GM18907 (cell line): ENCODE results near the gene MPV17L.
"Not testable (repeated sequence)": the region's sequence is repeated elsewhere in the genome, so short reads cannot be mapped to it uniquely, and the experiment has no call there.

Experiments used
- ATAC-seq: cut with Tn5 transposase; IDR thresholded peaks from one replicate; pipeline ENCODE4 v1.9.1; 2021; ENCODE audit warnings: mild to moderate bottlenecking, moderate library complexity; ENCODE audit not compliant: unreplicated experiment

MPV17L gene

GRCh38 chr16:15395631-15396508 is at the start of gene MPV17L:
MPV17L (plus strand) TSS chr16:15395754; CDS start chr16:15395898, 144 bp downstream.
- ATAC-seq = not testable (repeated sequence)

GRCh38 chr16:15348721-15349120 is 46.8 kb upstream of the MPV17L start:
- ATAC-seq = not testable (repeated sequence)

GRCh38 chr16:15351251-15351650 is 44.3 kb upstream of the MPV17L start:
- not testable (repeated sequence) for ATAC-seq

- not testable (repeated sequence) for ATAC-seq
Measured at GRCh38 chr16:15351745-15352144, 43.8 kb upstream of the MPV17L start.

GRCh38 chr16:15352852-15353251 is 42.7 kb upstream of the MPV17L start:
- ATAC-seq = not testable (repeated sequence)

GRCh38 chr16:15354846-15355245 is 40.7 kb upstream of the MPV17L start:
- not testable (repeated sequence) for ATAC-seq

GRCh38 chr16:15357495-15357894 is 38.1 kb upstream of the MPV17L start:
- not testable (repeated sequence) for ATAC-seq

- not testable (repeated sequence) for ATAC-seq
Measured at GRCh38 chr16:15378194-15378593, 17.4 kb upstream of the MPV17L start, which contains the start of gene NPIPA5. NPIPA5 (minus strand) TSS chr16:15378294; CDS start chr16:15378294, 0 bp downstream.

- not testable (repeated sequence) for ATAC-seq
Measured at GRCh38 chr16:15382810-15383209, 12.7 kb upstream of the MPV17L start.

- not testable (repeated sequence) for ATAC-seq
Measured at GRCh38 chr16:15388060-15388459, 7.5 kb upstream of the MPV17L start.

GRCh38 chr16:15389916-15390315 is 5.6 kb upstream of the MPV17L start:
- ATAC-seq = not testable (repeated sequence)

GRCh38 chr16:15393025-15393424 is 2.5 kb upstream of the MPV17L start:
- not testable (repeated sequence) for ATAC-seq

- ATAC-seq = not testable (repeated sequence)
Measured at GRCh38 chr16:15396509-15396829, 915 bp downstream of the MPV17L start.

GRCh38 chr16:15396948-15397594 is 1.5 kb downstream of the MPV17L start:
- ATAC-seq = no peak

GRCh38 chr16:15398618-15399316 is 3.2 kb downstream of the MPV17L start:
- no peak for ATAC-seq

- ATAC-seq = no peak
Measured at GRCh38 chr16:15399317-15399716, 3.8 kb downstream of the MPV17L start.

GRCh38 chr16:15400314-15400713 is 4.8 kb downstream of the MPV17L start:
- not testable (repeated sequence) for ATAC-seq

GRCh38 chr16:15401972-15402371 is 6.4 kb downstream of the MPV17L start:
- ATAC-seq = no peak

- no peak for ATAC-seq
Measured at GRCh38 chr16:15403392-15403995, 7.9 kb downstream of the MPV17L start.

- not testable (repeated sequence) for ATAC-seq
Measured at GRCh38 chr16:15404091-15404490, 8.5 kb downstream of the MPV17L start.

GRCh38 chr16:15404792-15405191 is 9.2 kb downstream of the MPV17L start:
- ATAC-seq = no peak
